K562 (cell line): ENCODE results near the gene TRMT1. TPM values are rescaled to one million over a fixed set of nuclear protein-coding genes. Genes with fewer than 3 reads are reported as not detected.

ENCODE experiments used
- BCOR ChIP-seq: fragments of 450-650 bp; IDR thresholded peaks from 2 replicates; pipeline ENCODE4 v1.6.1; 2016
- DDX20 ChIP-seq: fragments of 450-650 bp; IDR thresholded peaks from 2 replicates; pipeline ENCODE4 v1.6.1; 2016; ENCODE audit warnings: missing genetic modification characterization, low read depth, mild to moderate bottlenecking, missing compliant biosample characterization, moderate library complexity
- DPF2 ChIP-seq: fragments of 450-650 bp; IDR thresholded peaks from 2 replicates; pipeline ENCODE4 v1.6.1; 2016
- E2F1 ChIP-seq: sonication (generic); formaldehyde crosslinking; IDR thresholded peaks from 2 replicates; pipeline ENCODE4 v1.8.1; 2023; ENCODE audit warnings: mild to moderate bottlenecking, missing genetic modification reagents, moderate library complexity
- EHMT2 ChIP-seq: fragments of 450-650 bp; IDR thresholded peaks from 2 replicates; pipeline ENCODE4 v1.6.1; 2018; ENCODE audit warnings: antibody characterized with exemption
- ESRRA ChIP-seq: fragments of 450-650 bp; IDR thresholded peaks from 2 replicates; pipeline ENCODE4 v1.6.1; 2014; ENCODE audit warnings: low read depth, mild to moderate bottlenecking, moderate library complexity, borderline replicate concordance
- FOXA1 ChIP-seq: fragments of 450-650 bp; IDR thresholded peaks from 2 replicates; pipeline ENCODE4 v1.6.1; 2016; ENCODE audit warnings: mild to moderate bottlenecking, borderline replicate concordance
- HSF4 ChIP-seq: fragments of 250-450 bp; sonication (Bioruptor Pico); IDR thresholded peaks from 2 replicates; pipeline ENCODE4 v2.1.2; 2022; ENCODE audit warnings: mild to moderate bottlenecking, moderate library complexity, borderline replicate concordance
- NONO ChIP-seq, 2 experiments: fragments of 200-400 bp in 1 of 2; fragments of 450-650 bp in 1 of 2; formaldehyde crosslinking in 1 of 2; IDR thresholded peaks; 2 replicates each; pipeline ENCODE4 v1.6.1; 2017; ENCODE audit warnings: low read depth in 2 of 2, mild to moderate bottlenecking in 2 of 2, moderate library complexity in 2 of 2, low read length in 1 of 2
- NR4A1 ChIP-seq, 2 experiments: fragments of 250-450 bp in 1 of 2; fragments of 450-650 bp in 1 of 2; sonication (Bioruptor Pico) in 1 of 2; IDR thresholded peaks; 2 replicates each; pipeline versions ENCODE4 v1.4.0 to v1.6.1; 2016 to 2020; ENCODE audit warnings: mild to moderate bottlenecking in 2 of 2, missing compliant biosample characterization in 1 of 2, missing genetic modification characterization in 1 of 2, moderate library complexity in 1 of 2
- POLR2AphosphoS2 ChIP-seq: IDR thresholded peaks from 2 replicates; pipeline ENCODE4 v1.6.1; 2012; ENCODE audit warnings: low read length, improper control_type of control experiment
- RBM39 ChIP-seq: fragments of 200-400 bp; formaldehyde crosslinking; optimal IDR thresholded peaks from 2 replicates; pipeline ENCODE3; 2018; ENCODE audit warnings: low read depth, low read length
- SMAD2 ChIP-seq: fragments of 150-350 bp; IDR thresholded peaks from 2 replicates; pipeline ENCODE4 v1.6.1; 2014; ENCODE audit warnings: low read depth, mild to moderate bottlenecking, low read length
- SMARCE1 ChIP-seq: fragments of 450-650 bp; IDR thresholded peaks from 2 replicates; pipeline ENCODE4 v1.7.1; 2016; ENCODE audit warnings: mild to moderate bottlenecking
- TCF7 ChIP-seq: sonication (generic); IDR thresholded peaks from 2 replicates; pipeline ENCODE4 v1.6.1; 2016; ENCODE audit warnings: antibody characterized with exemption, borderline replicate concordance
- XRCC3 ChIP-seq: fragments of 450-650 bp; IDR thresholded peaks from 2 replicates; pipeline ENCODE4 v1.6.1; 2017; ENCODE audit warnings: mild to moderate bottlenecking, moderate library complexity
- ZNF184 ChIP-seq: sonication (generic); formaldehyde crosslinking; IDR thresholded peaks from 2 replicates; pipeline ENCODE4 v1.5.0; 2020; ENCODE audit warnings: missing genetic modification reagents
- ZNF41 ChIP-seq: fragments of 250-450 bp; sonication (Bioruptor Pico); conservative IDR thresholded peaks from 2 replicates; pipeline ENCODE4 v1.4.0; 2020; ENCODE audit warnings: mild to moderate bottlenecking
- ZNF586 ChIP-seq: fragments of 450-650 bp; formaldehyde crosslinking; conservative IDR thresholded peaks from 2 replicates; pipeline ENCODE4 v1.4.0; 2020; ENCODE audit warnings: mild to moderate bottlenecking, moderate library complexity
- polyA plus RNA-seq, 8 experiments: library from polyadenylated mRNA; depleted of rRNA in 4 of 8; stranded (reverse) in 5 of 8; unstranded in 3 of 8; fragments of >200 nt; fragmentation: Nextera tagmentation in 2 of 8; fragmentation: Illumina TruSeq in 1 of 8; extraction: Ambion mirVana in 2 of 8; extraction: Trizol in 1 of 8; gene quantifications; 2 replicates each; pipeline versions ENCODE4 v1.2.1 to v1.2.3, GENCODE V29; 2011 to 2014; ENCODE audit warnings: inconsistent platforms in 1 of 8, missing spikeins in 1 of 8
- total RNA-seq, 7 experiments: library from RNA; depleted of rRNA in 6 of 7; stranded (reverse); fragments of >200 nt in 6 of 7; fragmentation: Illumina TruSeq in 2 of 7; extraction: Trizol in 2 of 7; gene quantifications; 2 replicates each; pipeline versions ENCODE4 v1.2.1 to v1.2.3, GENCODE V29; 2011 to 2021; ENCODE audit warnings: low replicate concordance in 1 of 7
- TF ChIP-seq, protein P1 (sequence below): fragments of 450-650 bp; IDR thresholded peaks from 2 replicates; pipeline ENCODE4 v1.6.1; 2014; ENCODE audit warnings: low read depth, mild to moderate bottlenecking, moderate library complexity, borderline replicate concordance
- TF ChIP-seq, protein P2 (sequence below): fragments of 450-650 bp; IDR thresholded peaks from 2 replicates; pipeline ENCODE4 v1.6.1; 2016; ENCODE audit warnings: missing biosample characterization, missing genetic modification characterization
- TF ChIP-seq, protein P3 (sequence below), 2 experiments: fragments of 450-650 bp; conservative IDR thresholded peaks; 2 replicates each; pipeline ENCODE4 v1.6.1; 2017; ENCODE audit warnings: mild to moderate bottlenecking in 2 of 2, moderate library complexity in 2 of 2

Gene TRMT1
- total and polyA plus RNA-seq, 9 of the 15 experiments (the other 6 are each of a cell fraction or from before 2014, with no cell fraction given): 5.8 to 158 (median 54.3) TPM

DNA sequence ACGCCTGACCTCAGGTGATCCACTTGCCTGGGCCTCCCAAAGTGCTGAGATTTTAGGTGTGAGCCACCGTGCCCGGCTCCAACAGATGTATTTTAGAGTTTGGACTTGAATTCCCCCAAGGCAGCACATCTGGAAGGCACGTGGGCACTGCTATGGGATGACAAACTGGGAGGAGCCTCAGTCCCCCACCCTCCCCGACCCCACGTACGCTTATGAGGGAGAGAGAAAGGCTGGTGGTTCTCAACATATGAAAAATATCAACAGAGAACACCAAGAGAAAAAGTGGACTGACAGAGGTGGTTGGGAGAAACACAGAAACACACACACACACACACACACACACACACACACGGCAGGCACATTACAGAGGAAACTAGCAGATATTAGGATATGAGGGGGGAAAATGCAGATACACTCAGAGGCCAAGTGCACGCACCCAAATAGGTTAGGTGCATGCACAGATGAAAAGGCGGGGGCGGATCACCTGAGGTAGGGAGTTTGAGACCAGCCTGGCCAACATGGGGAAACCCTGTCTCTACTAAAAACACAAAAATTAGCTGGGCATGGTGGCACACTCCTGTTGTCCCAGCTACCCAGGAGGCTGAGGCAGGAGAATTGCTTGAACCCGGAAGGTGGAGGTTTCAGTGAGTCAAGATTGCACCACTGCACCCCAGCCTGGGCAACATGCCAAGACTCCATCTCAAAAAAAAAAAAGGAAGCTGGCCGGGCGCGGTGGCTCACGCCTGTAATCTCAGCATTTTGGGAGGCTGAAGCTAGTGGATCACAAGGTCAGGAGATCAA lies 30.4 kb upstream of the TRMT1 start (continued):
- TF ChIP-seq, protein P1, sequence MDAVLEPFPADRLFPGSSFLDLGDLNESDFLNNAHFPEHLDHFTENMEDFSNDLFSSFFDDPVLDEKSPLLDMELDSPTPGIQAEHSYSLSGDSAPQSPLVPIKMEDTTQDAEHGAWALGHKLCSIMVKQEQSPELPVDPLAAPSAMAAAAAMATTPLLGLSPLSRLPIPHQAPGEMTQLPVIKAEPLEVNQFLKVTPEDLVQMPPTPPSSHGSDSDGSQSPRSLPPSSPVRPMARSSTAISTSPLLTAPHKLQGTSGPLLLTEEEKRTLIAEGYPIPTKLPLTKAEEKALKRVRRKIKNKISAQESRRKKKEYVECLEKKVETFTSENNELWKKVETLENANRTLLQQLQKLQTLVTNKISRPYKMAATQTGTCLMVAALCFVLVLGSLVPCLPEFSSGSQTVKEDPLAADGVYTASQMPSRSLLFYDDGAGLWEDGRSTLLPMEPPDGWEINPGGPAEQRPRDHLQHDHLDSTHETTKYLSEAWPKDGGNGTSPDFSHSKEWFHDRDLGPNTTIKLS: no peak
- no peak for TF ChIP-seq TCF7
- TF ChIP-seq, protein P2, sequence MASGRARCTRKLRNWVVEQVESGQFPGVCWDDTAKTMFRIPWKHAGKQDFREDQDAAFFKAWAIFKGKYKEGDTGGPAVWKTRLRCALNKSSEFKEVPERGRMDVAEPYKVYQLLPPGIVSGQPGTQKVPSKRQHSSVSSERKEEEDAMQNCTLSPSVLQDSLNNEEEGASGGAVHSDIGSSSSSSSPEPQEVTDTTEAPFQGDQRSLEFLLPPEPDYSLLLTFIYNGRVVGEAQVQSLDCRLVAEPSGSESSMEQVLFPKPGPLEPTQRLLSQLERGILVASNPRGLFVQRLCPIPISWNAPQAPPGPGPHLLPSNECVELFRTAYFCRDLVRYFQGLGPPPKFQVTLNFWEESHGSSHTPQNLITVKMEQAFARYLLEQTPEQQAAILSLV (tag): peak; percentile 55; the same call in 1 of the 2 replicates
- no peak for TF ChIP-seq NONO (IDR thresholded peaks at IDR 0.05; ENCODE audit: low read depth in 2 of 2, low read length in 1 of 2)
- no peak for TF ChIP-seq POLR2AphosphoS2
- no peak for TF ChIP-seq ZNF586 (CRISPR knock-in tag)
- TF ChIP-seq, protein P3, sequence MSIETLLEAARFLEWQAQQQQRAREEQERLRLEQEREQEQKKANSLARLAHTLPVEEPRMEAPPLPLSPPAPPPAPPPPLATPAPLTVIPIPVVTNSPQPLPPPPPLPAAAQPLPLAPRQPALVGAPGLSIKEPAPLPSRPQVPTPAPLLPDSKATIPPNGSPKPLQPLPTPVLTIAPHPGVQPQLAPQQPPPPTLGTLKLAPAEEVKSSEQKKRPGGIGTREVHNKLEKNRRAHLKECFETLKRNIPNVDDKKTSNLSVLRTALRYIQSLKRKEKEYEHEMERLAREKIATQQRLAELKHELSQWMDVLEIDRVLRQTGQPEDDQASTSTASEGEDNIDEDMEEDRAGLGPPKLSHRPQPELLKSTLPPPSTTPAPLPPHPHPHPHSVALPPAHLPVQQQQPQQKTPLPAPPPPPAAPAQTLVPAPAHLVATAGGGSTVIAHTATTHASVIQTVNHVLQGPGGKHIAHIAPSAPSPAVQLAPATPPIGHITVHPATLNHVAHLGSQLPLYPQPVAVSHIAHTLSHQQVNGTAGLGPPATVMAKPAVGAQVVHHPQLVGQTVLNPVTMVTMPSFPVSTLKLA (conservative IDR thresholded peaks at IDR 0.05): no peak
- no peak for TF ChIP-seq E2F1 (CRISPR knock-in tag)
- no peak for TF ChIP-seq FOXA1
- no peak for TF ChIP-seq NR4A1 (CRISPR knock-in tag; IDR thresholded peaks at IDR 0.05)
- no peak for TF ChIP-seq NR4A1 (tag; IDR thresholded peaks at IDR 0.05)
- peak; percentile 66 for TF ChIP-seq DPF2
- no peak for TF ChIP-seq XRCC3
- TF ChIP-seq EHMT2: no peak
- 0 out of 2 replicates have a peak, but pooled peaks have one; percentile 40 for TF ChIP-seq ESRRA
- peak; percentile 80; the same call in 1 of the 2 replicates for TF ChIP-seq BCOR
- TF ChIP-seq HSF4 (CRISPR knock-in tag): no peak
- peak; percentile 75; the same call in 1 of the 2 replicates for TF ChIP-seq SMARCE1
- no peak for TF ChIP-seq ZNF41 (CRISPR knock-in tag)
- no peak for TF ChIP-seq RBM39
- no peak for TF ChIP-seq ZNF184 (CRISPR knock-in tag)
- TF ChIP-seq DDX20 (tag): no peak
- no peak for TF ChIP-seq SMAD2
